Upper lobe of left lung (tissue), 6 donors: ENCODE results near the gene LHFPL2. TPM values are rescaled to one million over a fixed set of nuclear protein-coding genes. Genes with fewer than 3 reads are reported as not detected.

Experiments
- ATAC-seq, 2 donors: fragments of 200-7000 bp; cut with Tn5 transposase; one replicate each; pipeline ENCODE4 v1.9.1; 2022; ENCODE audit warnings: mild to moderate bottlenecking in 2 of 2, moderate library complexity in 2 of 2; ENCODE audit not compliant: low FRiP score in 2 of 2
- DNase-seq, 2 donors: peaks; one replicate each; pipeline ENCODE4 v3.0.0-alpha.2; 2019 to 2020
- H3K27ac ChIP-seq, 4 donors: fragments of 200-600 bp; sonication (generic); one replicate each; pipeline ENCODE4 v1.5.1; 2016 to 2019
- H3K27me3 ChIP-seq, 4 donors: fragments of 200-600 bp; sonication (generic); one replicate each; pipeline ENCODE4 v1.5.1; 2017 to 2019
- H3K36me3 ChIP-seq, 4 donors: fragments of 200-600 bp; sonication (generic); one replicate each; pipeline ENCODE4 v1.5.1; 2016 to 2019
- H3K4me1 ChIP-seq, 4 donors: fragments of 200-600 bp; sonication (generic); one replicate each; pipeline ENCODE4 v1.5.1; 2018 to 2019
- H3K4me3 ChIP-seq, 4 donors: fragments of 200-600 bp; sonication (generic); one replicate each; pipeline ENCODE4 v1.5.1; 2017 to 2019; ENCODE audit warnings: mild to moderate bottlenecking in 2 of 4, moderate library complexity in 1 of 4
- H3K9me3 ChIP-seq, 4 donors: fragments of 200-600 bp; sonication (generic); one replicate each; pipeline ENCODE4 v1.5.1; 2018 to 2019
- EP300 ChIP-seq, 4 donors: sonication (generic); formaldehyde crosslinking; IDR thresholded peaks; one replicate each; pipeline ENCODE4 v1.5.1; 2017; ENCODE audit warnings: antibody characterized with exemption in 4 of 4, control low read depth in 2 of 4
- POLR2A ChIP-seq, 4 donors: fragments of 450-650 bp; IDR thresholded peaks; one replicate each; pipeline ENCODE4 v1.5.1; 2016 to 2017; ENCODE audit warnings: antibody characterized with exemption in 4 of 4, mild to moderate bottlenecking in 2 of 4
- POLR2AphosphoS5 ChIP-seq, 2 donors: sonication (generic); formaldehyde crosslinking; IDR thresholded peaks; one replicate each; pipeline ENCODE4 v1.5.1; 2017; ENCODE audit warnings: antibody characterized with exemption in 2 of 2
- WGBS, 2 donors: methylation state at CpG; one replicate each; pipeline ENCODE4 v1.1.5; 2017 to 2018; 5-methylcytosine and 5-hydroxymethylcytosine counted together
- total RNA-seq, 6 donors: library from RNA; depleted of rRNA in 4 of 6; stranded (reverse); fragments of >200 nt in 4 of 6; gene quantifications; one replicate each; pipeline versions ENCODE4 v1.1.0 to v1.2.1, GENCODE V29; 2016 to 2021
- TF ChIP-seq, protein P1 (sequence below), 6 experiments: fragments of 450-650 bp in 4 of 6; fragments of 200-600 bp in 2 of 6; sonication (generic) in 2 of 6; IDR thresholded peaks; one replicate each; pipeline ENCODE4 v1.5.1; 2016 to 2019; ENCODE audit warnings: antibody characterized with exemption in 6 of 6
- donor health status: DM: no; HTN: no; CAD: no; lungs with moderate emphysema.
- donor health status: DM: no; HTN: yes; CAD: no; lungs with severe emphysema.

LHFPL2 gene
- total RNA-seq, 6 donors from 2014 or later: 17.3 to 69.5 (median 32.9) TPM

DNA sequence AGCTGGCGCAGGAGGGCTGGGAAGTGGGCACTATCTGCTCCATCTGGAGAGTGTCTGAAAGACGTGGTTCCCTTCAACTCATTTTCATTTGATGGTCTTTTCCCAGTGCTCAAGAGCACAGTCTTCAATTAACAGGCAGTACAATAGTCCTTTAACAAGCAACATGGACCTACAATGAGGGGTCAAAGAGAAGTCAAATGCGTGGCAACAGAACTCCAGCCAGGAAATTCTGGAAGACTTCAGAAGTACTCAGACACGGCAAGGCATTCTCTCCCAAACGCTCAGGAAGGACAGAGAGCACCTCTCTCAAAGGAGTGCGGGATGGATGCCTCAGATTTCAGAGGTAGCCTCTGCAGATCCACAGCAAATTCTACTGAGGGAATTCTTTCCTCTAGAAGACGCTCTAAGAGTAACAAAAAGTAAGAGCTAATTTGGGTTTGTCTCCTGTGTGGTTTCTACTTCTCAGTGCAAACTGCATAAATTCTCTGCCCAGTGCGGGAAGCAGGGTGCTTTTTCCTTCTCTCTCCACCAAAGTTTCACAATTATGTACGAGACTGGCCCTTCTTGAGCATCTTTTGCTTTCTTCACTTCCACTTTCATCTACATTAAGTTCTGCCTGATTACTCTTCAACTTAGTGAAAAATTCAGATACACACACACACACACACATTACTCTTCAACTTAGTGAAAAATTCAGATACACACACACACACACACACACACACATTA, 56.4 kb downstream of the LHFPL2 start:
- ATAC-seq: no peak

DNA sequence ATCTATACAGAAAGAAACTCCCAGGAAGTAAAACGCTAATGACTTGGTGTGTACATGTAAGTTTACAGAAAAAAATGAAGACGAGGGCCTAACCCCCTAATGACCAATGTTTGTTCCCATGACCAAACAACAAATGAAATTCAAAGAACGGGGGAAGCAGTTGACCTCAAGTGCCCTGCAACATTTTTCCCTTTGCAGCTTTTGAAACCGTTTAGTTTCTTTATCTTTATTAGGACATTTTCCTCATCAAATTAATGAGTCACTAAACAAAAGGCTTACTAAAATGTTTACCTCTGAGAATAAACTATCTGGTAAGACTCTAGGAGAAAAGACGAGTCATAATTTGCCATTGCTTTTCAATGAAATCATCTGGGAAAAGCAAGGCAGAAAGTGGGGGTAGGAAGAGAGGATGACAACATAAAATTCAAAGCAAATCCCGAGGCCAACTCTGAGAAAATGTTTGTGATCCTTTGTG, 57.4 kb downstream of the LHFPL2 start:
- no peak for TF ChIP-seq EP300 (IDR thresholded peaks at IDR 0.05)
- TF ChIP-seq POLR2A (IDR thresholded peaks at IDR 0.05): no peak
- TF ChIP-seq POLR2AphosphoS5 (IDR thresholded peaks at IDR 0.05): no peak
- TF ChIP-seq, protein P1, sequence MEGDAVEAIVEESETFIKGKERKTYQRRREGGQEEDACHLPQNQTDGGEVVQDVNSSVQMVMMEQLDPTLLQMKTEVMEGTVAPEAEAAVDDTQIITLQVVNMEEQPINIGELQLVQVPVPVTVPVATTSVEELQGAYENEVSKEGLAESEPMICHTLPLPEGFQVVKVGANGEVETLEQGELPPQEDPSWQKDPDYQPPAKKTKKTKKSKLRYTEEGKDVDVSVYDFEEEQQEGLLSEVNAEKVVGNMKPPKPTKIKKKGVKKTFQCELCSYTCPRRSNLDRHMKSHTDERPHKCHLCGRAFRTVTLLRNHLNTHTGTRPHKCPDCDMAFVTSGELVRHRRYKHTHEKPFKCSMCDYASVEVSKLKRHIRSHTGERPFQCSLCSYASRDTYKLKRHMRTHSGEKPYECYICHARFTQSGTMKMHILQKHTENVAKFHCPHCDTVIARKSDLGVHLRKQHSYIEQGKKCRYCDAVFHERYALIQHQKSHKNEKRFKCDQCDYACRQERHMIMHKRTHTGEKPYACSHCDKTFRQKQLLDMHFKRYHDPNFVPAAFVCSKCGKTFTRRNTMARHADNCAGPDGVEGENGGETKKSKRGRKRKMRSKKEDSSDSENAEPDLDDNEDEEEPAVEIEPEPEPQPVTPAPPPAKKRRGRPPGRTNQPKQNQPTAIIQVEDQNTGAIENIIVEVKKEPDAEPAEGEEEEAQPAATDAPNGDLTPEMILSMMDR (IDR thresholded peaks at IDR 0.05): no peak
- H3K4me1 ChIP-seq: peaks cover 21 to 28% (median 25%) of the 10 kb centered on the region in 4 donors
- peak in 1 of 2 donors; percentile 14 for ATAC-seq
- no peak for DNase-seq
- H3K27ac ChIP-seq: peak overlapping the region in 2 of 4 donors; percentile 0 to 14
- H3K36me3 ChIP-seq: no peaks in the 10 kb centered on the region
- 35 to 41% methylated on average over 6 of the region's 6 CpGs for WGBS, 2 donors
- H3K9me3 ChIP-seq: no peaks in the 10 kb centered on the region
- H3K4me3 ChIP-seq: no peak overlapping the region
- no peaks in the 10 kb centered on the region for H3K27me3 ChIP-seq

More for the DNA sequence above, 56.4 kb downstream of the LHFPL2 start:
- Histone ChIP-seq H3K9me3 (no peaks in the 10 kb centered on the region), H3K4me1 (peaks cover 19 to 28% (median 25%) of the 10 kb centered on the region in 4 donors), H3K36me3 (no peaks in the 10 kb centered on the region), H3K4me3 (no peak overlapping the region), H3K27me3 (no peaks in the 10 kb centered on the region), H3K27ac (peak overlapping the region in 2 of 4 donors; percentile 0 to 14)
- DNase-seq: no peak
- 67 to 76% methylated on average over 9 of the region's 9 CpGs for WGBS, 2 donors
- TF ChIP-seq, protein P1 (IDR thresholded peaks at IDR 0.05): no peak
- TF ChIP-seq POLR2A (IDR thresholded peaks at IDR 0.05): no peak
- no peak for TF ChIP-seq EP300 (IDR thresholded peaks at IDR 0.05)
- no peak for TF ChIP-seq POLR2AphosphoS5 (IDR thresholded peaks at IDR 0.05)

DNA sequence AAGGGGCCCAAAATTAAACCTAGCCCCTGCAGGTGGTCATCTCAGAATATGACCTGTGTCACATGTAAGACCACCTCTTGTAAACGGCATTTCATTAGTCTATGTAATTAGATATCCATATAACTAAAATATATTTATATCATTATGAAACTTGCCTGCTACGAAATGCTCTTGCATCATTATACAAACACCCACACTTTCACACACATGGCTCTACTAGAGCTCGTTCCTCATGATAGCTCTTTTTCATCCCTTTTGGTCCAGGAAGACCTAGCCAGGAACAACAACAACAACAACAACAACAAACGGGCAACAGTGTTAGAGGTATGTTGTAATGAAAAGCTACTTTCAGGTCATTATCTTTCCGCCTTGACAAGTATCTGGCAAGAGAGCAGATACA, 58.6 kb downstream of the LHFPL2 start:
- Histone ChIP-seq H3K9me3 (no peaks in the 10 kb centered on the region), H3K4me3 (no peak overlapping the region), H3K36me3 (no peaks in the 10 kb centered on the region), H3K27me3 (no peaks in the 10 kb centered on the region), H3K4me1 (peaks cover 18 to 23% (median 19%) of the 10 kb centered on the region in 4 donors), H3K27ac (no peak overlapping the region)
- DNase-seq (no peak), ATAC-seq (no peak)
- TF ChIP-seq, protein P1 (IDR thresholded peaks at IDR 0.05): no peak
- TF ChIP-seq POLR2A (IDR thresholded peaks at IDR 0.05): no peak
- no peak for TF ChIP-seq POLR2AphosphoS5 (IDR thresholded peaks at IDR 0.05)
- TF ChIP-seq EP300 (IDR thresholded peaks at IDR 0.05): no peak
- whole genome bisulfite sequencing, 2 donors: 81 to 83% methylated on average over 5 of the region's 5 CpGs

DNA sequence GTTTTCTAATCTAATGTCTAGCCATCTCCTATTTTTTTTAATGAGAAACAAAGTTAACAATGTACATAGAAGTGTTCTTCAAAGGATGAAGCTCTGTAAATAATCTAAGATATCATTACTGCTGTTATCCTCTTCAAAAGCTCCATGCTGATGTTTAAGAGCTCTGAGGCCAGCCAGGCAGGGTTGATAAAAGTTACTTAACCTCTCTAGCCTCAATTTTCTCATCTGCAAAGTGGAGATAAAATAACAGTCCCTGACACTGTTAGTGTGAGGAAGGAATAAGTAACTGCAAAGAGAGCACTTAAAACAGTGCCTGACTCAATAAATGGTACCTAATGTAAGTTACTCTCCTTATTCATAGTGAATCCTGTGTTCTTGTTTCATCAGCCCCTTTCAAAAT, 60.1 kb downstream of the LHFPL2 start:
- Histone ChIP-seq H3K27ac (no peak overlapping the region), H3K36me3 (no peaks in the 10 kb centered on the region), H3K9me3 (no peaks in the 10 kb centered on the region), H3K4me1 (peaks cover 12 to 14% (median 13%) of the 10 kb centered on the region in 4 donors), H3K4me3 (no peak overlapping the region), H3K27me3 (no peaks in the 10 kb centered on the region)
- DNase-seq: no peak
- TF ChIP-seq, protein P1 (IDR thresholded peaks at IDR 0.05): no peak
- TF ChIP-seq EP300 (IDR thresholded peaks at IDR 0.05) (no peak), POLR2A (IDR thresholded peaks at IDR 0.05) (no peak), POLR2AphosphoS5 (IDR thresholded peaks at IDR 0.05) (no peak)
- ATAC-seq: no peak
